H9 (cell line): ENCODE results near the gene CCNL1. TPM values are rescaled to one million over a fixed set of nuclear protein-coding genes. Genes with fewer than 3 reads are reported as not detected.

ENCODE experiments used
- DNase-seq: peaks from one replicate; pipeline ENCODE4 v3.0.0-alpha.2; 2017
- H2AFZ ChIP-seq: one replicate; pipeline ENCODE4 v1.6.1; 2013; ENCODE audit warnings: mild to moderate bottlenecking, low read length, control low read depth, moderate library complexity
- H2AK5ac ChIP-seq: 2 replicates; pipeline ENCODE4 v1.6.1; 2013; ENCODE audit warnings: low read length, control low read depth, mixed read lengths; ENCODE audit not compliant: insufficient read length
- H2BK120ac ChIP-seq: one replicate; pipeline ENCODE4 v1.6.1; 2013; ENCODE audit warnings: low read depth, mild to moderate bottlenecking, low read length, control low read depth, inconsistent platforms; ENCODE audit not compliant: poor library complexity, severe bottlenecking
- H2BK12ac ChIP-seq: 2 replicates; pipeline ENCODE4 v1.6.1; 2013; ENCODE audit warnings: low read length, control low read depth, mixed read lengths, low read depth; ENCODE audit not compliant: insufficient read length
- H2BK15ac ChIP-seq: 2 replicates; pipeline ENCODE4 v1.6.1; 2013; ENCODE audit warnings: low read depth, low read length, control low read depth
- H2BK20ac ChIP-seq: one replicate; pipeline ENCODE4 v1.6.1; 2013; ENCODE audit warnings: low read depth, mild to moderate bottlenecking, low read length, control low read depth, inconsistent platforms; ENCODE audit not compliant: poor library complexity, severe bottlenecking
- H2BK5ac ChIP-seq: 2 replicates; pipeline ENCODE4 v1.6.1; 2013; ENCODE audit warnings: low read length, control low read depth, mixed read lengths; ENCODE audit not compliant: insufficient read length
- H3K14ac ChIP-seq: 2 replicates; pipeline ENCODE4 v1.6.1; 2013; ENCODE audit warnings: low read length, control low read depth; ENCODE audit not compliant: insufficient read depth
- H3K18ac ChIP-seq: 2 replicates; pipeline ENCODE4 v1.6.1; 2013; ENCODE audit warnings: low read depth, mild to moderate bottlenecking, mixed read lengths, low read length, control low read depth; ENCODE audit not compliant: insufficient read length
- H3K23ac ChIP-seq: 2 replicates; pipeline ENCODE4 v1.6.1; 2013; ENCODE audit warnings: low read length, control low read depth, mixed read lengths, low read depth; ENCODE audit not compliant: insufficient read length
- H3K23me2 ChIP-seq: 2 replicates; pipeline ENCODE4 v1.6.1; 2013; ENCODE audit warnings: low read depth, mild to moderate bottlenecking, mixed read lengths, low read length, control low read depth; ENCODE audit not compliant: insufficient read length, poor library complexity, severe bottlenecking
- H3K27ac ChIP-seq: 2 replicates; pipeline ENCODE4 v1.5.1; 2013; ENCODE audit warnings: low read length, control low read depth, mixed read lengths, low read depth; ENCODE audit not compliant: insufficient read length
- H3K27me3 ChIP-seq: 2 replicates; pipeline ENCODE4 v1.6.1; 2013; ENCODE audit warnings: low read length, control low read depth, inconsistent platforms; ENCODE audit not compliant: insufficient read depth
- H3K4ac ChIP-seq: 2 replicates; pipeline ENCODE4 v1.6.1; 2013; ENCODE audit warnings: low read depth, mild to moderate bottlenecking, control low read depth, inconsistent platforms, low read length, moderate library complexity
- H3K4me1 ChIP-seq: 2 replicates; pipeline ENCODE4 v1.6.1; 2013; ENCODE audit warnings: low read length, control low read depth, inconsistent platforms; ENCODE audit not compliant: insufficient read depth
- H3K4me2 ChIP-seq: 2 replicates; pipeline ENCODE4 v1.6.1; 2013; ENCODE audit warnings: low read length, control low read depth, mixed read lengths; ENCODE audit not compliant: insufficient read length, insufficient read depth
- H3K56ac ChIP-seq: 2 replicates; pipeline ENCODE4 v1.6.1; 2013; ENCODE audit warnings: low read depth, mild to moderate bottlenecking, mixed read lengths, low read length, control low read depth; ENCODE audit not compliant: insufficient read length
- H3K79me1 ChIP-seq: 2 replicates; pipeline ENCODE4 v1.6.1; 2013; ENCODE audit warnings: low read depth, mild to moderate bottlenecking, moderate library complexity, low read length, control low read depth, inconsistent platforms; ENCODE audit not compliant: insufficient read depth, poor library complexity, severe bottlenecking
- H3K79me2 ChIP-seq: 2 replicates; pipeline ENCODE4 v1.6.1; 2013; ENCODE audit warnings: low read length, control low read depth, inconsistent platforms; ENCODE audit not compliant: insufficient read depth
- H3K9ac ChIP-seq: 2 replicates; pipeline ENCODE4 v1.6.1; 2013; ENCODE audit warnings: low read length, control low read depth, mixed read lengths; ENCODE audit not compliant: insufficient read length; ENCODE audit errors: extremely low read depth
- H3K9me3 ChIP-seq: one replicate; pipeline ENCODE4 v1.6.1; 2013; ENCODE audit warnings: low read depth, low read length, inconsistent platforms; ENCODE audit not compliant: control insufficient read depth
- H3T11ph ChIP-seq: one replicate; pipeline ENCODE4 v1.6.1; 2013; ENCODE audit warnings: mild to moderate bottlenecking, low read length, control low read depth, inconsistent platforms
- H4K20me1 ChIP-seq: one replicate; pipeline ENCODE4 v1.6.1; 2013; ENCODE audit not compliant: control insufficient read depth, insufficient read length, insufficient read depth
- H4K5ac ChIP-seq: 2 replicates; pipeline ENCODE4 v1.6.1; 2013; ENCODE audit warnings: low read depth, mild to moderate bottlenecking, mixed read lengths, low read length, control low read depth; ENCODE audit not compliant: insufficient read length
- H4K8ac ChIP-seq: replicated peaks from 2 replicates; pipeline ENCODE4 v1.6.1; 2013; ENCODE audit warnings: low read length, control low read depth, mixed read lengths, low read depth; ENCODE audit not compliant: insufficient read length
- H4K91ac ChIP-seq: 2 replicates; pipeline ENCODE4 v1.6.1; 2013; ENCODE audit warnings: low read depth, mild to moderate bottlenecking, moderate library complexity, mixed read lengths, low read length, control low read depth; ENCODE audit not compliant: insufficient read length
- H3K27ac Mint-ChIP-seq, 3 experiments: 2 replicates in 2 of 3; 3 replicates in 1 of 3; pipeline ENCODE4 v1.8.0; 2020 to 2021; ENCODE audit warnings: mixed read lengths in 3 of 3, mild to moderate bottlenecking in 1 of 3, moderate library complexity in 1 of 3
- H3K27me3 Mint-ChIP-seq: 2 replicates; pipeline ENCODE4 v1.8.0; 2021; ENCODE audit warnings: low read depth, mild to moderate bottlenecking, moderate library complexity, mixed read lengths
- H3K36me3 Mint-ChIP-seq, 3 experiments: 2 replicates in 2 of 3; 3 replicates in 1 of 3; pipeline ENCODE4 v1.8.0; 2020 to 2021; ENCODE audit warnings: low read depth in 3 of 3, mixed read lengths in 3 of 3; ENCODE audit not compliant: insufficient read depth in 1 of 3
- H3K4me1 Mint-ChIP-seq, 2 experiments: 2 replicates each; pipeline ENCODE4 v1.8.0; 2020; ENCODE audit warnings: mixed read lengths in 2 of 2
- H3K4me3 Mint-ChIP-seq, 2 experiments: 2 replicates in 1 of 2; 3 replicates in 1 of 2; pipeline ENCODE4 v1.8.0; 2020 to 2021; ENCODE audit warnings: mild to moderate bottlenecking in 2 of 2, mixed read lengths in 2 of 2, moderate library complexity in 1 of 2
- H3K9me3 Mint-ChIP-seq, 2 experiments: 2 replicates in 1 of 2; 3 replicates in 1 of 2; pipeline ENCODE4 v1.8.0; 2020; ENCODE audit warnings: mild to moderate bottlenecking in 2 of 2, mixed read lengths in 2 of 2, moderate library complexity in 1 of 2
- WGBS: extraction: QIAGEN DNeasy Blood & Tissue Kit; methylation state at CpG from one replicate; pipeline ENCODE4 v1.1.7; 2013; ENCODE audit warnings: missing lambda C conversion rate, low lambda C conversion rate, mixed read lengths; ENCODE audit not compliant: insufficient read length; ENCODE audit errors: extremely low coverage; 5-methylcytosine and 5-hydroxymethylcytosine counted together
- total RNA-seq: library from RNA; stranded (reverse); gene quantifications from 2 replicates; pipeline ENCODE4 v1.2.1, GENCODE V29; 2021
- TF ChIP-seq, protein P1 (sequence below): fragments of 200-600 bp; sonication (generic); conservative IDR thresholded peaks from 3 replicates; pipeline ENCODE4 v1.8.0; 2021; ENCODE audit warnings: antibody characterized with exemption, mild to moderate bottlenecking

The CCNL1 gene
- total RNA-seq, 1 experiment from 2014 or later: 103 TPM

DNA sequence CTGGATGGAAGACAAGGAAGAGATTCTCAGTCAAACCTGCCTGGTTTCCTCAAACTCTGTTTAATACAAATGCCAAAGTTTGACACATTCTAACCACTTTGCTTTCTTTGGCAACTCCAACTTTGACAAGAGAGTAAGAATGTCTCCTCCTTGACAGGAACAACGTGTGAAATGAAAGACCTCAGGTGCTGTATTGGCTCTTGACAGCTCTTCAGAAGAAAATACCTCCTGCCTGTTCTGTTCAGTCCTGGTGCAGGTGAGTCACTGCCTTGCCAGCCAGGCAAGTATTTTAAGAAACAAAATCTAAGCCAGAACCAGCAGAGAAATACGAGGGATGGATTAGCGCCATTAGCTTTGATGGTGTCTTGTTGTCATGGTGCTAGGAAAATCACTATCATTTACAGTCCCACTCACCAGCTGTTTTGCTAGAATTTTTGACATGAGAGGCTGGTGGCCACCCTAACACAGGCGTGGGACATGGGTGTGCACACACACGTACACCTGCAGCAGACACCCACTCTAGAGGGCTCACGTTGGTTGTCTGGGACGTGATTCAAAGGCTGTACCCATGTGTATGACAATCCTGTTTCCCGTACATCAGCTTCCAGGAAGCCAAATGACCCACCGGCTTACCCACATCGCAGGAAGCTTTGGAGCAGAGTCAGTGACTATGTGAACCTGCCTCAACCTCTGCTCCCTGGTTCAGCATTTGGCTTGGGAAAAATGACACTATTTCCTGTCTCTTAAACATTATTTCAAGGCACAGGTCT, 60.4 kb downstream of the CCNL1 start:
- H3K27ac ChIP-seq: no peak overlapping the region
- no peaks in the 10 kb centered on the region for H3K79me2 ChIP-seq
- H2BK5ac ChIP-seq: no peak overlapping the region
- no peaks in the 10 kb centered on the region for H3K9me3 ChIP-seq
- H3K56ac ChIP-seq: no peak overlapping the region
- no peak overlapping the region for H3K9ac ChIP-seq
- Mint-ChIP-seq H3K27me3 (peaks cover 6% of the 10 kb centered on the region), H3K27ac (no peak overlapping the region), H3K4me1 (peaks cover 8 to 17% of the 10 kb centered on the region in 2 experiments; a peak in 3 of 4 replicates), H3K36me3 (no peaks in the 10 kb centered on the region), H3K9me3 (0 out of 5 replicates have a peak, but pooled peaks cover 0 to 4% of the 10 kb centered on the region in 2 experiments), H3K4me3 (no peak overlapping the region)
- H3K79me1 ChIP-seq: no peaks in the 10 kb centered on the region
- H3K23ac ChIP-seq: no peak overlapping the region
- no peak for DNase-seq
- H2BK20ac ChIP-seq: no peak overlapping the region
- H3K4ac ChIP-seq: no peak overlapping the region
- no peaks in the 10 kb centered on the region for H4K20me1 ChIP-seq
- H3K14ac ChIP-seq: no peak overlapping the region
- H3K4me1 ChIP-seq: no peaks in the 10 kb centered on the region; the same call in 1 of the 2 replicates
- H3K18ac ChIP-seq: no peak overlapping the region
- H3K4me2 ChIP-seq: no peak overlapping the region
- H3T11ph ChIP-seq: no peak overlapping the region
- no peak overlapping the region for H2AK5ac ChIP-seq
- no peak overlapping the region for H4K91ac ChIP-seq
- no peak overlapping the region for H2BK12ac ChIP-seq
- no peak overlapping the region for H2AFZ ChIP-seq
- H2BK120ac ChIP-seq: no peak overlapping the region
- H3K23me2 ChIP-seq: no peaks in the 10 kb centered on the region
- H2BK15ac ChIP-seq: no peak overlapping the region
- TF ChIP-seq, protein P1, sequence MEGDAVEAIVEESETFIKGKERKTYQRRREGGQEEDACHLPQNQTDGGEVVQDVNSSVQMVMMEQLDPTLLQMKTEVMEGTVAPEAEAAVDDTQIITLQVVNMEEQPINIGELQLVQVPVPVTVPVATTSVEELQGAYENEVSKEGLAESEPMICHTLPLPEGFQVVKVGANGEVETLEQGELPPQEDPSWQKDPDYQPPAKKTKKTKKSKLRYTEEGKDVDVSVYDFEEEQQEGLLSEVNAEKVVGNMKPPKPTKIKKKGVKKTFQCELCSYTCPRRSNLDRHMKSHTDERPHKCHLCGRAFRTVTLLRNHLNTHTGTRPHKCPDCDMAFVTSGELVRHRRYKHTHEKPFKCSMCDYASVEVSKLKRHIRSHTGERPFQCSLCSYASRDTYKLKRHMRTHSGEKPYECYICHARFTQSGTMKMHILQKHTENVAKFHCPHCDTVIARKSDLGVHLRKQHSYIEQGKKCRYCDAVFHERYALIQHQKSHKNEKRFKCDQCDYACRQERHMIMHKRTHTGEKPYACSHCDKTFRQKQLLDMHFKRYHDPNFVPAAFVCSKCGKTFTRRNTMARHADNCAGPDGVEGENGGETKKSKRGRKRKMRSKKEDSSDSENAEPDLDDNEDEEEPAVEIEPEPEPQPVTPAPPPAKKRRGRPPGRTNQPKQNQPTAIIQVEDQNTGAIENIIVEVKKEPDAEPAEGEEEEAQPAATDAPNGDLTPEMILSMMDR: no peak
- H3K27me3 ChIP-seq: no peaks in the 10 kb centered on the region
- no peak overlapping the region for H4K8ac ChIP-seq
- no peak overlapping the region for H4K5ac ChIP-seq
- WGBS: no CpG with 5 or more reads among the region's 10 CpGs
